H9 (cell line): Measurements from ENCODE around the gene CES5A. TPM values are rescaled to one million over a fixed set of nuclear protein-coding genes. Genes with fewer than 3 reads are reported as not detected.

ENCODE experiments used
- DNase-seq: peaks from one replicate; pipeline ENCODE4 v3.0.0-alpha.2; 2017
- H2AFZ ChIP-seq: one replicate; pipeline ENCODE4 v1.6.1; 2013; ENCODE audit warnings: mild to moderate bottlenecking, low read length, control low read depth, moderate library complexity
- H2AK5ac ChIP-seq: 2 replicates; pipeline ENCODE4 v1.6.1; 2013; ENCODE audit warnings: low read length, control low read depth, mixed read lengths; ENCODE audit not compliant: insufficient read length
- H2BK120ac ChIP-seq: one replicate; pipeline ENCODE4 v1.6.1; 2013; ENCODE audit warnings: low read depth, mild to moderate bottlenecking, low read length, control low read depth, inconsistent platforms; ENCODE audit not compliant: poor library complexity, severe bottlenecking
- H2BK12ac ChIP-seq: 2 replicates; pipeline ENCODE4 v1.6.1; 2013; ENCODE audit warnings: low read length, control low read depth, mixed read lengths, low read depth; ENCODE audit not compliant: insufficient read length
- H2BK15ac ChIP-seq: 2 replicates; pipeline ENCODE4 v1.6.1; 2013; ENCODE audit warnings: low read depth, low read length, control low read depth
- H2BK20ac ChIP-seq: one replicate; pipeline ENCODE4 v1.6.1; 2013; ENCODE audit warnings: low read depth, mild to moderate bottlenecking, low read length, control low read depth, inconsistent platforms; ENCODE audit not compliant: poor library complexity, severe bottlenecking
- H2BK5ac ChIP-seq: 2 replicates; pipeline ENCODE4 v1.6.1; 2013; ENCODE audit warnings: low read length, control low read depth, mixed read lengths; ENCODE audit not compliant: insufficient read length
- H3K14ac ChIP-seq: 2 replicates; pipeline ENCODE4 v1.6.1; 2013; ENCODE audit warnings: low read length, control low read depth; ENCODE audit not compliant: insufficient read depth
- H3K18ac ChIP-seq: 2 replicates; pipeline ENCODE4 v1.6.1; 2013; ENCODE audit warnings: low read depth, mild to moderate bottlenecking, mixed read lengths, low read length, control low read depth; ENCODE audit not compliant: insufficient read length
- H3K23ac ChIP-seq: 2 replicates; pipeline ENCODE4 v1.6.1; 2013; ENCODE audit warnings: low read length, control low read depth, mixed read lengths, low read depth; ENCODE audit not compliant: insufficient read length
- H3K23me2 ChIP-seq: 2 replicates; pipeline ENCODE4 v1.6.1; 2013; ENCODE audit warnings: low read depth, mild to moderate bottlenecking, mixed read lengths, low read length, control low read depth; ENCODE audit not compliant: insufficient read length, poor library complexity, severe bottlenecking
- H3K27ac ChIP-seq: 2 replicates; pipeline ENCODE4 v1.5.1; 2013; ENCODE audit warnings: low read length, control low read depth, mixed read lengths, low read depth; ENCODE audit not compliant: insufficient read length
- H3K27me3 ChIP-seq: 2 replicates; pipeline ENCODE4 v1.6.1; 2013; ENCODE audit warnings: low read length, control low read depth, inconsistent platforms; ENCODE audit not compliant: insufficient read depth
- H3K4ac ChIP-seq: 2 replicates; pipeline ENCODE4 v1.6.1; 2013; ENCODE audit warnings: low read depth, mild to moderate bottlenecking, control low read depth, inconsistent platforms, low read length, moderate library complexity
- H3K4me1 ChIP-seq: 2 replicates; pipeline ENCODE4 v1.6.1; 2013; ENCODE audit warnings: low read length, control low read depth, inconsistent platforms; ENCODE audit not compliant: insufficient read depth
- H3K4me2 ChIP-seq: 2 replicates; pipeline ENCODE4 v1.6.1; 2013; ENCODE audit warnings: low read length, control low read depth, mixed read lengths; ENCODE audit not compliant: insufficient read length, insufficient read depth
- H3K56ac ChIP-seq: 2 replicates; pipeline ENCODE4 v1.6.1; 2013; ENCODE audit warnings: low read depth, mild to moderate bottlenecking, mixed read lengths, low read length, control low read depth; ENCODE audit not compliant: insufficient read length
- H3K79me1 ChIP-seq: 2 replicates; pipeline ENCODE4 v1.6.1; 2013; ENCODE audit warnings: low read depth, mild to moderate bottlenecking, moderate library complexity, low read length, control low read depth, inconsistent platforms; ENCODE audit not compliant: insufficient read depth, poor library complexity, severe bottlenecking
- H3K79me2 ChIP-seq: 2 replicates; pipeline ENCODE4 v1.6.1; 2013; ENCODE audit warnings: low read length, control low read depth, inconsistent platforms; ENCODE audit not compliant: insufficient read depth
- H3K9ac ChIP-seq: 2 replicates; pipeline ENCODE4 v1.6.1; 2013; ENCODE audit warnings: low read length, control low read depth, mixed read lengths; ENCODE audit not compliant: insufficient read length; ENCODE audit errors: extremely low read depth
- H3K9me3 ChIP-seq: one replicate; pipeline ENCODE4 v1.6.1; 2013; ENCODE audit warnings: low read depth, low read length, inconsistent platforms; ENCODE audit not compliant: control insufficient read depth
- H3T11ph ChIP-seq: one replicate; pipeline ENCODE4 v1.6.1; 2013; ENCODE audit warnings: mild to moderate bottlenecking, low read length, control low read depth, inconsistent platforms
- H4K20me1 ChIP-seq: one replicate; pipeline ENCODE4 v1.6.1; 2013; ENCODE audit not compliant: control insufficient read depth, insufficient read length, insufficient read depth
- H4K5ac ChIP-seq: 2 replicates; pipeline ENCODE4 v1.6.1; 2013; ENCODE audit warnings: low read depth, mild to moderate bottlenecking, mixed read lengths, low read length, control low read depth; ENCODE audit not compliant: insufficient read length
- H4K8ac ChIP-seq: replicated peaks from 2 replicates; pipeline ENCODE4 v1.6.1; 2013; ENCODE audit warnings: low read length, control low read depth, mixed read lengths, low read depth; ENCODE audit not compliant: insufficient read length
- H4K91ac ChIP-seq: 2 replicates; pipeline ENCODE4 v1.6.1; 2013; ENCODE audit warnings: low read depth, mild to moderate bottlenecking, moderate library complexity, mixed read lengths, low read length, control low read depth; ENCODE audit not compliant: insufficient read length
- H3K27ac Mint-ChIP-seq, 3 experiments: 2 replicates in 2 of 3; 3 replicates in 1 of 3; pipeline ENCODE4 v1.8.0; 2020 to 2021; ENCODE audit warnings: mixed read lengths in 3 of 3, mild to moderate bottlenecking in 1 of 3, moderate library complexity in 1 of 3
- H3K27me3 Mint-ChIP-seq: 2 replicates; pipeline ENCODE4 v1.8.0; 2021; ENCODE audit warnings: low read depth, mild to moderate bottlenecking, moderate library complexity, mixed read lengths
- H3K36me3 Mint-ChIP-seq, 3 experiments: 2 replicates in 2 of 3; 3 replicates in 1 of 3; pipeline ENCODE4 v1.8.0; 2020 to 2021; ENCODE audit warnings: low read depth in 3 of 3, mixed read lengths in 3 of 3; ENCODE audit not compliant: insufficient read depth in 1 of 3
- H3K4me1 Mint-ChIP-seq, 2 experiments: 2 replicates each; pipeline ENCODE4 v1.8.0; 2020; ENCODE audit warnings: mixed read lengths in 2 of 2
- H3K4me3 Mint-ChIP-seq, 2 experiments: 2 replicates in 1 of 2; 3 replicates in 1 of 2; pipeline ENCODE4 v1.8.0; 2020 to 2021; ENCODE audit warnings: mild to moderate bottlenecking in 2 of 2, mixed read lengths in 2 of 2, moderate library complexity in 1 of 2
- H3K9me3 Mint-ChIP-seq, 2 experiments: 2 replicates in 1 of 2; 3 replicates in 1 of 2; pipeline ENCODE4 v1.8.0; 2020; ENCODE audit warnings: mild to moderate bottlenecking in 2 of 2, mixed read lengths in 2 of 2, moderate library complexity in 1 of 2
- CTCF ChIP-seq: fragments of 200-600 bp; sonication (generic); conservative IDR thresholded peaks from 3 replicates; pipeline ENCODE4 v1.8.0; 2021; ENCODE audit warnings: antibody characterized with exemption, mild to moderate bottlenecking
- WGBS: extraction: QIAGEN DNeasy Blood & Tissue Kit; methylation state at CpG from one replicate; pipeline ENCODE4 v1.1.7; 2013; ENCODE audit warnings: missing lambda C conversion rate, low lambda C conversion rate, mixed read lengths; ENCODE audit not compliant: insufficient read length; ENCODE audit errors: extremely low coverage; 5-methylcytosine and 5-hydroxymethylcytosine counted together
- total RNA-seq: library from RNA; stranded (reverse); gene quantifications from 2 replicates; pipeline ENCODE4 v1.2.1, GENCODE V29; 2021

Gene CES5A
- total RNA-seq, 1 experiment from 2014 or later = not detected

DNA sequence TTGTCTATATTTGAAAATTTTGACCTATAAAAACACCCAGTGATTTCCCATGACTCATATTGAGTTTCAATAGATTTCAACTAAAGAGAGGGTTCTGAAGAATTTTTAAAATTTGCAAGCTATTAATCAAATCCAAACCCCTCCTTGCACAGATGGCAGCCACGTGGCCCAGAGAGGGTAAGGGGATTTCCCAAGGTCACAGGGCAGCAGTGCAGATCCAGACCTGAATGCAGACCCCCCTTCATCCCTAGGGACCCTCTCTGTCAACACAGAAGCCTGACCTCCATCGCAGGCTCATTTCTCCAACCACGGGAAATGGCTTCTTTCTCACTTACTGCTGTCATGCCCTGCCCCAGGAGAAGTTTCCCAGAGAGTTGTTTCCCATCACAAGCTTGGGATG lies 24.7 kb upstream of the CES5A start:
- Histone ChIP-seq H2BK15ac (no peak overlapping the region), H2AK5ac (no peak overlapping the region), H2AFZ (no peak overlapping the region), H4K91ac (no peak overlapping the region), H4K20me1 (no peaks in the 10 kb centered on the region), H3K79me1 (no peaks in the 10 kb centered on the region), H3K79me2 (no peaks in the 10 kb centered on the region), H3K4me2 (no peak overlapping the region), H2BK120ac (no peak overlapping the region), H3K9me3 (no peaks in the 10 kb centered on the region), H3K27me3 (no peaks in the 10 kb centered on the region), H3K4ac (no peak overlapping the region), H3K18ac (no peak overlapping the region), H3K27ac (no peak overlapping the region), H2BK20ac (no peak overlapping the region), H2BK12ac (no peak overlapping the region), H2BK5ac (no peak overlapping the region), H3T11ph (no peak overlapping the region), H3K56ac (no peak overlapping the region), H3K4me1 (no peaks in the 10 kb centered on the region), H4K8ac (no peak overlapping the region), H3K23me2 (no peaks in the 10 kb centered on the region), H4K5ac (no peak overlapping the region), H3K14ac (no peak overlapping the region), H3K9ac (no peak overlapping the region), H3K23ac (no peak overlapping the region)
- 0 out of 4 replicates have a peak, but pooled peaks cover 0 to 2% of the 10 kb centered on the region in 2 experiments for H3K4me1 Mint-ChIP-seq
- H3K4me3 Mint-ChIP-seq = no peak overlapping the region
- H3K9me3 Mint-ChIP-seq = peaks cover 19 to 27% of the 10 kb centered on the region in 2 experiments
- WGBS = no CpG with 5 or more reads among the region's 3 CpGs
- peak; percentile 4 for DNase-seq
- no peaks in the 10 kb centered on the region; a peak in 1 of 7 replicates for H3K36me3 Mint-ChIP-seq
- no peak for TF ChIP-seq CTCF
- no peak overlapping the region for H3K27ac Mint-ChIP-seq
- H3K27me3 Mint-ChIP-seq = peaks cover 17% of the 10 kb centered on the region
